ENCODE data around the gene FCHO1. TPM values are rescaled to one million over a fixed set of nuclear protein-coding genes. Genes with fewer than 3 reads are reported as not detected.

Gene FCHO1
- total RNA-seq, 4 donors from 2014 or later: 3.1 to 7.4 (median 4.9) TPM

GRCh38 chr19:17718947-17719711 lies 32.1 kb upstream of the FCHO1 start, which contains the start of gene MAP1S:
MAP1S (plus strand) TSS chr19:17719480; CDS start chr19:17719503, 23 bp downstream.
- no peak for ATAC-seq (ENCODE audit: low FRiP score)
- no peak for DNase-seq (ENCODE audit: low spot score)
- no peak for TF ChIP-seq CTCF (IDR thresholded peaks at IDR 0.05)

- DNase-seq (ENCODE audit: low spot score) (no peak), ATAC-seq (ENCODE audit: low FRiP score) (peak; percentile 13)
- no peak for TF ChIP-seq CTCF (IDR thresholded peaks at IDR 0.05)
Observed at GRCh38 chr19:17719730-17720400, 31.4 kb upstream of the FCHO1 start.

GRCh38 chr19:17720440-17720839 lies 30.8 kb upstream of the FCHO1 start:
- ATAC-seq (ENCODE audit: low FRiP score) (no peak), DNase-seq (ENCODE audit: low spot score) (no peak)
- TF ChIP-seq CTCF (IDR thresholded peaks at IDR 0.05): no peak

GRCh38 chr19:17721111-17721628 lies 30.1 kb upstream of the FCHO1 start:
- TF ChIP-seq CTCF (IDR thresholded peaks at IDR 0.05): no peak
- ATAC-seq (ENCODE audit: low FRiP score): no peak

GRCh38 chr19:17721821-17722220 lies 29.5 kb upstream of the FCHO1 start:
- DNase-seq (ENCODE audit: low spot score) (no peak), ATAC-seq (ENCODE audit: low FRiP score) (no peak)
- TF ChIP-seq CTCF (IDR thresholded peaks at IDR 0.05): no peak

More at GRCh38 chr19:17721111-17721628, 30.1 kb upstream of the FCHO1 start:
- DNase-seq (ENCODE audit: low spot score): no peak

GRCh38 chr19:17722655-17723240 lies 28.5 kb upstream of the FCHO1 start:
- DNase-seq (ENCODE audit: low spot score) (no peak), ATAC-seq (ENCODE audit: low FRiP score) (no peak)
- no peak for TF ChIP-seq CTCF (IDR thresholded peaks at IDR 0.05)

Measured in omental fat pad (tissue), 4 donors.